Spleen (tissue), 11 donors: ENCODE measurements around the gene B4GALT2. TPM values are rescaled to one million over a fixed set of nuclear protein-coding genes. Genes with fewer than 3 reads are reported as not detected.

Experiments used
- DNase-seq: peaks from one replicate; pipeline ENCODE4 v3.0.0-alpha.2; 2020
- H3K27ac ChIP-seq, 8 donors: fragments of 200-600 bp; sonication (generic) in 7 of 8; 1 replicate in 4 of 8; 2 replicates in 4 of 8; pipeline versions ENCODE4 v1.5.0 to v1.8.0; 2016 to 2021; ENCODE audit warnings: inconsistent platforms in 4 of 8, mild to moderate bottlenecking in 4 of 8, moderate library complexity in 1 of 8
- H3K27me3 ChIP-seq, 7 donors: fragments of 200-600 bp; sonication (generic) in 6 of 7; replicated peaks in 1 of 7; 1 replicate in 4 of 7; 2 replicates in 3 of 7; pipeline versions ENCODE4 v1.5.0 to v1.8.0; 2016 to 2021; ENCODE audit warnings: inconsistent platforms in 3 of 7, mild to moderate bottlenecking in 1 of 7
- H3K36me3 ChIP-seq, 6 donors: fragments of 200-600 bp; sonication (generic) in 5 of 6; 1 replicate in 4 of 6; 2 replicates in 2 of 6; pipeline versions ENCODE4 v1.5.0 to v1.8.0; 2016 to 2021; ENCODE audit warnings: inconsistent platforms in 2 of 6
- H3K4me1 ChIP-seq, 6 donors: fragments of 200-600 bp; sonication (generic) in 5 of 6; 1 replicate in 3 of 6; 2 replicates in 3 of 6; pipeline versions ENCODE4 v1.5.0 to v1.8.0; 2016 to 2021; ENCODE audit warnings: inconsistent platforms in 3 of 6
- H3K4me3 ChIP-seq, 8 donors: fragments of 200-600 bp; sonication (generic) in 7 of 8; 1 replicate in 4 of 8; 2 replicates in 4 of 8; pipeline versions ENCODE4 v1.5.0 to v1.8.0; 2016 to 2021; ENCODE audit warnings: inconsistent platforms in 4 of 8, mild to moderate bottlenecking in 4 of 8, moderate library complexity in 2 of 8
- H3K9me3 ChIP-seq, 8 donors: fragments of 200-600 bp; sonication (generic) in 7 of 8; 1 replicate in 4 of 8; 2 replicates in 4 of 8; pipeline versions ENCODE4 v1.5.0 to v1.8.0; 2016 to 2021; ENCODE audit warnings: inconsistent platforms in 4 of 8
- CTCF ChIP-seq, 11 experiments: fragments of 200-600 bp in 7 of 11; fragments of 450-650 bp in 4 of 11; sonication (generic) in 4 of 11; IDR thresholded peaks in 8 of 11; conservative IDR thresholded peaks in 3 of 11; 1 replicate in 7 of 11; 2 replicates in 4 of 11; pipeline versions ENCODE4 v1.4.0 to v1.8.0; 2016 to 2021; ENCODE audit warnings: antibody characterized with exemption in 11 of 11, inconsistent platforms in 4 of 11, mild to moderate bottlenecking in 1 of 11
- POLR2A ChIP-seq, 3 donors: fragments of 450-650 bp; IDR thresholded peaks; one replicate each; pipeline ENCODE4 v1.5.1; 2017; ENCODE audit warnings: antibody characterized with exemption in 3 of 3, mild to moderate bottlenecking in 1 of 3
- POLR2AphosphoS5 ChIP-seq, 3 donors: sonication (generic); formaldehyde crosslinking; IDR thresholded peaks; one replicate each; pipeline ENCODE4 v1.5.1; 2017; ENCODE audit warnings: antibody characterized with exemption in 3 of 3
- WGBS, 5 donors: extraction: QIAGEN DNeasy Blood & Tissue Kit in 3 of 5; methylation state at CpG; one replicate each; pipeline versions ENCODE4 v1.1.5 to v1.1.7; 2013 to 2018; 5-methylcytosine and 5-hydroxymethylcytosine counted together
- intact Hi-C: fragments of 100-400 bp; cut with DNase I; formaldehyde crosslinking; loops from one replicate; pipeline ENCODE4 v1.15.0; 2023; ENCODE audit warnings: low total_unique reads
- polyA plus RNA-seq, 3 donors: library from polyadenylated mRNA; stranded (reverse); fragments of 200-250 nt; gene quantifications; one replicate each; pipeline ENCODE4 v1.2.1, GENCODE V29; 2013
- total RNA-seq, 7 donors: library from RNA; depleted of rRNA in 3 of 7; stranded (reverse); fragments of >200 nt in 3 of 7; fragmentation: NEBNext Ultra II Directional in 4 of 7; extraction: Animal tissue kit (Norgen Biotek cat#: 25700) in 4 of 7; gene quantifications; one replicate each; pipeline versions ENCODE4 v1.1.0 to v1.2.1, GENCODE V29; 2016 to 2021
- donor health status: healthy with polysubstance abuse.
- donor health status: DM: no; HTN: no; CAD: no; lungs with moderate emphysema.
- donor health status: DM: no; HTN: no; CAD: no.
- donor health status: Bipolar disorder and iron deficiency.
- donor health status: healthy.
- donor health status: DM: no; HTN: no; CAD: no.
- donor health status: DM: yes; HTN: yes; CAD: no.

B4GALT2 gene
- total and polyA plus RNA-seq, 10 donors: 7.0 to 23.3 (median 12.8) TPM

DNA sequence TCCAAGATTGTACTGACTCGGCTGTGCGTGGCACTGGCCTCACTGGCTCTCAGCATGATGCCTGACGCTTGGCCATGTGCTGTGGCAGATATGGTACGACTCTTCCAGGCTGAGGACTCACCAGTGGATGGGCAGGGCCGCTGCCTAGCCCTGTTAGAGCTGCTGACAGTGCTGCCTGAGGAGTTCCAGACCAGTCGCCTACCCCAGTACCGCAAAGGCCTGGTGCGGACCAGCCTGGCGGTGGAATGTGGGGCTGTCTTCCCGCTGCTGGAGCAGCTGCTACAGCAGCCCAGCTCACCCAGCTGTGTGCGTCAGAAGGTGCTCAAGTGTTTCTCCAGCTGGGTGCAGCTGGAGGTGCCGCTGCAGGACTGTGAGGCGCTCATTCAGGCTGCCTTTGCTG is 29.3 kb upstream of the B4GALT2 start:
- TF ChIP-seq POLR2AphosphoS5 (IDR thresholded peaks at IDR 0.05): no peak
- TF ChIP-seq CTCF (IDR thresholded peaks at IDR 0.05 in 8 of 11, conservative IDR thresholded peaks at IDR 0.05 in 3 of 11): no peak
- no peak for TF ChIP-seq POLR2A (IDR thresholded peaks at IDR 0.05)
- H3K36me3 ChIP-seq: peaks cover 0 to 32% (median 9%) of the 10 kb centered on the region in 6 donors
- 71 to 97% (median 90%) methylated on average over 4 to 13 of the region's 13 CpGs for WGBS, 5 donors
- DNase-seq: no peak
- no peak overlapping the region for H3K4me3 ChIP-seq
- no peaks in the 10 kb centered on the region for H3K27me3 ChIP-seq
- H3K9me3 ChIP-seq: no peaks in the 10 kb centered on the region
- intact Hi-C loops: no loop called here
- no peak overlapping the region for H3K27ac ChIP-seq
- H3K4me1 ChIP-seq: peaks cover 20 to 45% (median 36%) of the 10 kb centered on the region in 6 donors

DNA sequence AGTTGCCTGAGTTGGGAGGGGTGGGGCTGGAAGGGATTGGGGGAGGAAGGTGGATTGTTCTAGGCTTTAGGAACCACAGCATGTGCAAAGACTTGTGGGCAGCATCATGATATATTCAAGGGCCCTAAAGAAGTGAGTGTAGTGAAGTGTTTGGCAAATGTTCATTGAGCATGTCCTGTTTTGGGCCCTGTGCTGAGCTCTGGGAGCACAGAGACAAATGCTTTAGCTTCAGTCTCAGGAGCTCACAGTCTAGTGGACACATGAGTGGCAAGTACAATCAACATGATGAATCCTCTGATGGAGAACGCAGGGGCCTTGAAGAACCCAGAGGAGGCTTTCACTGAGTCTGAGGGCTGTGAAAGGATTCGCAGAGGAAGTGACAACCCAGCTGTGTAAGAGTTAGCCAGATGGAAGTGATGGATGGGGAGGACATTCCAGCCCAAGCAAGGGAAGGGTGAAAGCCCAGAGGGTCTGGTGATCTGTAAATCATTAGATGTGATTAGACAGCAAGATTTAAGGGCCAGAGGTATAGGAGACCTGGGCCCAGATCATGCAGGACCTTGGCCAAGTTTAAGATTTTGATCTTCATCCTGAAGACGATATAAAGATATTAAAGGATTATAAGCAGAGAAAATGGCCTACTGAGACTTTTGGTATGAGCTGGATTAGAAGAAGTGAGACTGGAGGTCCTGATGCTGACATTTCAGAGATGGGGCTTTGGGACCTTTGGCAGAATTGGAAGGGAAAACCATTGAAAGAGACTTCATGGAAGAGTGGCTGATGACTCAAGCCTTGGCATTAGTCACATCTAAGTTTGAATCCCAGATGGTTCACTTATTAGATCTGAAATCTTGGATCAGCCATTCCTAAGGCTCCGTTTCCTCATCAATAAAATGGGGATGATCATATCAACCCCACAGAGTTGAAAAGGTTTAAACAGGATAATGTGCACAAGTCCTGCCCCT is 27.7 kb upstream of the B4GALT2 start:
- Histone ChIP-seq H3K36me3 (peaks cover 0 to 39% (median 12%) of the 10 kb centered on the region in 6 donors), H3K4me1 (peaks cover 14 to 28% (median 20%) of the 10 kb centered on the region in 6 donors), H3K27me3 (no peaks in the 10 kb centered on the region), H3K9me3 (no peaks in the 10 kb centered on the region), H3K4me3 (no peak overlapping the region), H3K27ac (no peak overlapping the region)
- no peak for DNase-seq
- 89 to 93% (median 91%) methylated on average over 4 of the region's 4 CpGs for WGBS, 5 donors
- intact Hi-C loops: no loop called here
- no peak for TF ChIP-seq POLR2AphosphoS5 (IDR thresholded peaks at IDR 0.05)
- TF ChIP-seq POLR2A (IDR thresholded peaks at IDR 0.05): no peak
- no peak for TF ChIP-seq CTCF (IDR thresholded peaks at IDR 0.05 in 8 of 11, conservative IDR thresholded peaks at IDR 0.05 in 3 of 11)

DNA sequence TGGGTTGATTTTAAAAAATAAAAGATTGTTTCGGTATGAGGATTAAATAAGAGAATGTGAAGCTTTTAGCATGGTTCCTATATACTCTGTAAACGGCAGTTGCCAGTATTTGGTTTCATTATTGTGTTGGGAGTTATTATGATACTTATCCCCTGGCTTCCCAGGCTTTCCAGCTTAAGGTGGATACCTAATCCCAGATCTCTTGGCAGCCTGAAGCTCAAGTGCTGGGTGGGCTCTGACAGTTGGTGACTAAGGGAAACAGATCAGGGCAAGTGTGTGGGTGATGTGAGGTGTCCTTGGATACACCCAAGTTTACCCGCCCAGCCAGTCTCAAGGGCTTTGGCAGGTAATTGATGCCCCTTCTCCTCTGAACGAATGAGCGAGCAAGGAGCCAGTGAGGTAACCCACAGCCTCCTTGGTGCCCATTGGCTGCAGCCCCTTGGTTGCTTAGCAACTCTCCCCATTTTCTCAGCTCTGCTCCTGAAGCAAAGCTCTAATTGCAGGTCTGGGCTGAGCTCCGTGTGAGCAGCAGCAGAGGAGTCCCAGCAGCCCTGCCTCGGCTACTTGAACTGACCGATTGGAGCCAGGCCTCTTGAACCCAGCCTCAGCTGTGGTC is 26.2 kb upstream of the B4GALT2 start:
- 79 to 86% (median 84%) methylated on average over 6 to 8 of the region's 8 CpGs for WGBS, 5 donors
- peaks cover 6 to 18% (median 10%) of the 10 kb centered on the region in 6 donors for H3K4me1 ChIP-seq
- TF ChIP-seq CTCF (IDR thresholded peaks at IDR 0.05 in 8 of 11, conservative IDR thresholded peaks at IDR 0.05 in 3 of 11) (no peak), POLR2A (IDR thresholded peaks at IDR 0.05) (no peak), POLR2AphosphoS5 (IDR thresholded peaks at IDR 0.05) (no peak)
- peaks cover 0 to 55% (median 25%) of the 10 kb centered on the region in 6 donors for H3K36me3 ChIP-seq
- H3K9me3 ChIP-seq: no peaks in the 10 kb centered on the region
- H3K4me3 ChIP-seq: no peak overlapping the region
- intact Hi-C loops: no loop called here
- no peak overlapping the region for H3K27ac ChIP-seq
- no peak for DNase-seq
- no peaks in the 10 kb centered on the region for H3K27me3 ChIP-seq

GRCh38 chr1:43953361-43953760 is 25.6 kb upstream of the B4GALT2 start:
- H3K27me3 ChIP-seq: no peaks in the 10 kb centered on the region
- WGBS, 5 donors: 79 to 89% (median 83%) methylated on average over 3 of the region's 3 CpGs
- DNase-seq: no peak
- H3K9me3 ChIP-seq: no peaks in the 10 kb centered on the region
- no peak for TF ChIP-seq POLR2AphosphoS5 (IDR thresholded peaks at IDR 0.05)
- no peak for TF ChIP-seq POLR2A (IDR thresholded peaks at IDR 0.05)
- TF ChIP-seq CTCF (IDR thresholded peaks at IDR 0.05 in 8 of 11, conservative IDR thresholded peaks at IDR 0.05 in 3 of 11): no peak
- H3K36me3 ChIP-seq: peaks cover 0 to 60% (median 31%) of the 10 kb centered on the region in 6 donors
- no peak overlapping the region for H3K4me3 ChIP-seq
- peaks cover under 1 to 13% (median 5%) of the 10 kb centered on the region in 6 donors for H3K4me1 ChIP-seq
- no peak overlapping the region for H3K27ac ChIP-seq
- intact Hi-C loops: no loop called here
